Type B pancreatic cell (in vitro differentiated cells): ENCODE data around the gene FAM186B. TPM values are rescaled to one million over a fixed set of nuclear protein-coding genes. Genes with fewer than 3 reads are reported as not detected.

ENCODE experiments used
- DNase-seq: peaks from one replicate; pipeline ENCODE4 v3.0.0; 2021; ENCODE audit warnings: mixed read lengths; ENCODE audit not compliant: unreplicated experiment; ENCODE audit errors: extremely low spot score
- H3K27ac Mint-ChIP-seq: 2 replicates; pipeline ENCODE4 v1.8.0; 2021; ENCODE audit warnings: mild to moderate bottlenecking, mixed read lengths
- H3K27me3 Mint-ChIP-seq: 2 replicates; pipeline ENCODE4 v1.8.0; 2021; ENCODE audit warnings: mixed read lengths
- H3K36me3 Mint-ChIP-seq: 2 replicates; pipeline ENCODE4 v1.8.0; 2021; ENCODE audit warnings: mixed read lengths
- H3K4me1 Mint-ChIP-seq: one replicate; pipeline ENCODE4 v1.8.0; 2021; ENCODE audit warnings: mixed read lengths; ENCODE audit not compliant: unreplicated experiment
- H3K4me3 Mint-ChIP-seq: 2 replicates; pipeline ENCODE4 v1.8.0; 2021; ENCODE audit warnings: mild to moderate bottlenecking, mixed read lengths
- H3K9me3 Mint-ChIP-seq: 2 replicates; pipeline ENCODE4 v1.8.0; 2021; ENCODE audit warnings: mixed read lengths
- CTCF ChIP-seq: fragments of 200-600 bp; sonication (generic); conservative IDR thresholded peaks from 2 replicates; pipeline ENCODE4 v1.5.0; 2021; ENCODE audit warnings: antibody characterized with exemption, mild to moderate bottlenecking
- total RNA-seq: library from RNA; stranded (reverse); gene quantifications from 2 replicates; pipeline ENCODE4 v1.2.1, GENCODE V29; 2021; ENCODE audit warnings: low replicate concordance

Gene FAM186B
- total RNA-seq, 1 donor from 2014 or later = 0.14 TPM

GRCh38 chr12:49550693-49551252 is 54.7 kb downstream of the FAM186B start:
- Mint-ChIP-seq H3K4me1 (peaks cover 6% of the 10 kb centered on the region), H3K27ac (no peak overlapping the region), H3K9me3 (no peaks in the 10 kb centered on the region), H3K4me3 (no peak overlapping the region), H3K36me3 (no peaks in the 10 kb centered on the region), H3K27me3 (peaks cover 56% of the 10 kb centered on the region)
- no peak for TF ChIP-seq CTCF
- no peak for DNase-seq

- peaks cover 62% of the 10 kb centered on the region for H3K27me3 Mint-ChIP-seq
- no peak for DNase-seq
- no peak overlapping the region for H3K27ac Mint-ChIP-seq
- no peak overlapping the region for H3K4me3 Mint-ChIP-seq
- no peaks in the 10 kb centered on the region for H3K9me3 Mint-ChIP-seq
- peaks cover 6% of the 10 kb centered on the region for H3K4me1 Mint-ChIP-seq
- H3K36me3 Mint-ChIP-seq = no peaks in the 10 kb centered on the region
- no peak for TF ChIP-seq CTCF
Measured at GRCh38 chr12:49549735-49550692, 55.4 kb downstream of the FAM186B start.

- no peak for TF ChIP-seq CTCF
- DNase-seq = no peak
- Mint-ChIP-seq H3K4me1 (peaks cover 6% of the 10 kb centered on the region), H3K4me3 (no peak overlapping the region), H3K9me3 (no peaks in the 10 kb centered on the region), H3K36me3 (no peaks in the 10 kb centered on the region), H3K27ac (no peak overlapping the region), H3K27me3 (peaks cover 71% of the 10 kb centered on the region)
Measured at GRCh38 chr12:49548822-49549648, 56.4 kb downstream of the FAM186B start.

- H3K27me3 Mint-ChIP-seq = peaks cover 74% of the 10 kb centered on the region
- H3K4me3 Mint-ChIP-seq = no peak overlapping the region
- DNase-seq = no peak
- H3K27ac Mint-ChIP-seq = no peak overlapping the region
- no peaks in the 10 kb centered on the region for H3K36me3 Mint-ChIP-seq
- no peak for TF ChIP-seq CTCF
- H3K9me3 Mint-ChIP-seq = no peaks in the 10 kb centered on the region
- H3K4me1 Mint-ChIP-seq = peaks cover 3% of the 10 kb centered on the region
Measured at GRCh38 chr12:49548481-49548821, 57.0 kb downstream of the FAM186B start.

- Mint-ChIP-seq H3K27ac (no peak overlapping the region), H3K4me3 (no peak overlapping the region), H3K36me3 (no peaks in the 10 kb centered on the region), H3K27me3 (peaks cover 77% of the 10 kb centered on the region), H3K9me3 (no peaks in the 10 kb centered on the region), H3K4me1 (no peaks in the 10 kb centered on the region)
- TF ChIP-seq CTCF = no peak
- no peak for DNase-seq
Measured at GRCh38 chr12:49547090-49547690, 58.2 kb downstream of the FAM186B start.
